HFFc6 (cell line): ENCODE results near the gene GLMP. TPM values are rescaled to one million over a fixed set of nuclear protein-coding genes. Genes with fewer than 3 reads are reported as not detected.
A peak's percentile ranks its signal among the peaks of the same experiment; 100 is the strongest.

Source experiments
- DNase-seq: peaks from one replicate; pipeline ENCODE4 v3.0.0-alpha.2; 2018
- H3K27ac Mint-ChIP-seq: 2 replicates; pipeline ENCODE4 v1.8.0; 2020; ENCODE audit warnings: mild to moderate bottlenecking, mixed read lengths
- H3K27me3 Mint-ChIP-seq: 2 replicates; pipeline ENCODE4 v1.8.0; 2021; ENCODE audit warnings: mild to moderate bottlenecking, moderate library complexity, mixed read lengths; ENCODE audit not compliant: insufficient read depth
- H3K36me3 Mint-ChIP-seq: 2 replicates; pipeline ENCODE4 v1.8.0; 2021; ENCODE audit warnings: low read depth, mixed read lengths
- H3K4me1 Mint-ChIP-seq: 2 replicates; pipeline ENCODE4 v1.8.0; 2020; ENCODE audit warnings: low read depth, mixed read lengths
- H3K4me3 Mint-ChIP-seq: 2 replicates; pipeline ENCODE4 v1.8.0; 2020; ENCODE audit warnings: mild to moderate bottlenecking, moderate library complexity, mixed read lengths
- H3K9me3 Mint-ChIP-seq: 2 replicates; pipeline ENCODE4 v1.8.0; 2020; ENCODE audit warnings: mild to moderate bottlenecking, mixed read lengths
- total RNA-seq, 6 experiments: library from RNA; stranded (reverse); fragmentation: NEBNext Ultra II Directional; extraction: Animal tissue kit (Norgen Biotek cat#: 25700); gene quantifications; 2 replicates in 1 of 6; 3 replicates in 5 of 6; pipeline ENCODE4 v1.2.3, GENCODE V29; 2021
- TF ChIP-seq, protein P1 (sequence below): fragments of 200-600 bp; sonication (generic); IDR thresholded peaks from 2 replicates; pipeline ENCODE4 v1.5.0; 2021; ENCODE audit warnings: antibody characterized with exemption, mild to moderate bottlenecking

Gene GLMP
- total RNA-seq, 6 experiments from 2014 or later = 50.8 to 91.8 (median 87.4) TPM

DNA sequence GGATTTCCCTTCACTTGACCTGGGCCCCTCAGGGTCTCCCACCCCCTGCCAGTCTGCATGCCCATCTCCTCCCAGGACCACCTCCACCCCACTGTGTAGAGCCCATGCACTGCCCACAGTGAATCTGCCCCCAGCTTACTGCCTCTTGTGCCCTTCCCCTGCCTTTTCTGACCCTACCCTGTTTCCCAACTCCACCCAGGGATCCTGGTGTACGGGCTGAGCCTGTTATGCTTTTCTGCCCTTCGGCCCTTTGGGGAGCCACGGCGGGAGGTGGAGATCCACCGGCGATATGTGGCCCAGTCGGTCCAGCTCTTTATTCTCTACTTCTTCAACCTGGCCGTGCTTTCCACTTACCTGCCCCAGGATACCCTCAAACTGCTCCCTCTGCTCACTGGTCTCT, 9.4 kb downstream of the GLMP start:
- peaks cover 8% of the 10 kb centered on the region for H3K27me3 Mint-ChIP-seq
- TF ChIP-seq, protein P1, sequence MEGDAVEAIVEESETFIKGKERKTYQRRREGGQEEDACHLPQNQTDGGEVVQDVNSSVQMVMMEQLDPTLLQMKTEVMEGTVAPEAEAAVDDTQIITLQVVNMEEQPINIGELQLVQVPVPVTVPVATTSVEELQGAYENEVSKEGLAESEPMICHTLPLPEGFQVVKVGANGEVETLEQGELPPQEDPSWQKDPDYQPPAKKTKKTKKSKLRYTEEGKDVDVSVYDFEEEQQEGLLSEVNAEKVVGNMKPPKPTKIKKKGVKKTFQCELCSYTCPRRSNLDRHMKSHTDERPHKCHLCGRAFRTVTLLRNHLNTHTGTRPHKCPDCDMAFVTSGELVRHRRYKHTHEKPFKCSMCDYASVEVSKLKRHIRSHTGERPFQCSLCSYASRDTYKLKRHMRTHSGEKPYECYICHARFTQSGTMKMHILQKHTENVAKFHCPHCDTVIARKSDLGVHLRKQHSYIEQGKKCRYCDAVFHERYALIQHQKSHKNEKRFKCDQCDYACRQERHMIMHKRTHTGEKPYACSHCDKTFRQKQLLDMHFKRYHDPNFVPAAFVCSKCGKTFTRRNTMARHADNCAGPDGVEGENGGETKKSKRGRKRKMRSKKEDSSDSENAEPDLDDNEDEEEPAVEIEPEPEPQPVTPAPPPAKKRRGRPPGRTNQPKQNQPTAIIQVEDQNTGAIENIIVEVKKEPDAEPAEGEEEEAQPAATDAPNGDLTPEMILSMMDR = no peak
- no peaks in the 10 kb centered on the region for H3K9me3 Mint-ChIP-seq
- DNase-seq = no peak
- H3K4me1 Mint-ChIP-seq = peaks cover 32% of the 10 kb centered on the region
- H3K36me3 Mint-ChIP-seq = peaks cover 4% of the 10 kb centered on the region; the same call in 1 of the 2 replicates
- H3K4me3 Mint-ChIP-seq = no peak overlapping the region
- no peak overlapping the region for H3K27ac Mint-ChIP-seq

DNA sequence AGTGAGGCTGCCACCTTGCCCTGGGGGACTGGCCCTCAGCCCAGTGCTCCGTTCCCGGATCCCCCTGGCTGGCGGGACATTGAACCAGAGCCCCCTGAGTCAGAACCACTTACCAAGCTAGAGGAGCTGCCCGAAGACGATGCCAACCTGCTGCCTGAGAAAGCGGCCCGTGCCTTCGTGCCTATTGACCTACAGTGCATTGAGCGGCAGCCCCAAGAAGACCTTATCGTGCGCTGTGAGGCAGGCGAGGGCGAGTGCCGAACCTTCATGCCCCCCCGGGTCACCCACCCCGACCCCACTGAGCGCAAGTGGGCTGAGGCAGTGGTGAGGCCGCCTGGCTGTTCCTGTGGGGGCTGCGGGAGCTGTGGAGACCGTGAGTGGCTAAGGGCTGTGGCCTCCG, 10.0 kb downstream of the GLMP start:
- H3K36me3 Mint-ChIP-seq = peaks cover 4% of the 10 kb centered on the region; the same call in 1 of the 2 replicates
- no peak overlapping the region for H3K27ac Mint-ChIP-seq
- TF ChIP-seq, protein P1 = no peak
- H3K9me3 Mint-ChIP-seq = no peaks in the 10 kb centered on the region
- no peak overlapping the region for H3K4me3 Mint-ChIP-seq
- peaks cover 6% of the 10 kb centered on the region for H3K27me3 Mint-ChIP-seq
- no peak for DNase-seq
- peaks cover 34% of the 10 kb centered on the region for H3K4me1 Mint-ChIP-seq

DNA sequence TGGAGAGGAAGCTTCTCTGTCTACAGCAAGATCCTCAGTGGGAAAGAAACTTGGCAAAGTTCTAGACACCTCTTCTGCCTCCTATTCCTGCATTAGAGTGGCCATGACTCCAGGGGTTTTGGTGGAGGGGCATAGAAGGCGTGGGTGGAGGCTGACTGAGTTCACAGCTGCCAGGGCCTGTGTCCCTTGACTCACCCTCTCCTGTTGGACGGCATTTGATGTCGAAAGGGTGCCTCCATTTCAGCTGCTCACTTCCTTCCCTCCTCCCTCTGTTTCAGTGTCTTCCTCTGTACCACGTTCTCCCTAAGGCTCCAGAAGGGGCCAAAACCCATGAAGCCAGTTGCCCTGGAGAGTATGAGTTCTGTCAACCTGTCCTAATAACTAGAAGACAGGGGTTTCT, 10.7 kb downstream of the GLMP start:
- no peaks in the 10 kb centered on the region for H3K9me3 Mint-ChIP-seq
- H3K4me1 Mint-ChIP-seq = peaks cover 40% of the 10 kb centered on the region
- H3K36me3 Mint-ChIP-seq = peaks cover 2% of the 10 kb centered on the region; the same call in 1 of the 2 replicates
- peaks cover 6% of the 10 kb centered on the region for H3K27me3 Mint-ChIP-seq
- TF ChIP-seq, protein P1 = no peak
- peak overlapping the region; percentile 90; the same call in 1 of the 2 replicates for H3K4me3 Mint-ChIP-seq
- no peak for DNase-seq
- H3K27ac Mint-ChIP-seq = peak overlapping the region; percentile 58; the same call in 1 of the 2 replicates

- peaks cover 40% of the 10 kb centered on the region for H3K4me1 Mint-ChIP-seq
- no peak for DNase-seq
- peak within 1 kb of the TSS; percentile 90 for H3K4me3 Mint-ChIP-seq
- peak within 1 kb of the TSS; percentile 76 for H3K27ac Mint-ChIP-seq
- peaks cover 6% of the 10 kb centered on the region for H3K27me3 Mint-ChIP-seq
- no peaks in the 10 kb centered on the region for H3K36me3 Mint-ChIP-seq
- no peaks in the 10 kb centered on the region for H3K9me3 Mint-ChIP-seq
- TF ChIP-seq, protein P1 = no peak
Observed at GRCh38 chr1:156284112-156284511, 11.4 kb downstream of the GLMP start, which contains the start of gene TMEM79. TSS of gene TMEM79 (plus strand) at chr1:156284325. CDS start at chr1:156285227, 902 bp downstream.

DNA sequence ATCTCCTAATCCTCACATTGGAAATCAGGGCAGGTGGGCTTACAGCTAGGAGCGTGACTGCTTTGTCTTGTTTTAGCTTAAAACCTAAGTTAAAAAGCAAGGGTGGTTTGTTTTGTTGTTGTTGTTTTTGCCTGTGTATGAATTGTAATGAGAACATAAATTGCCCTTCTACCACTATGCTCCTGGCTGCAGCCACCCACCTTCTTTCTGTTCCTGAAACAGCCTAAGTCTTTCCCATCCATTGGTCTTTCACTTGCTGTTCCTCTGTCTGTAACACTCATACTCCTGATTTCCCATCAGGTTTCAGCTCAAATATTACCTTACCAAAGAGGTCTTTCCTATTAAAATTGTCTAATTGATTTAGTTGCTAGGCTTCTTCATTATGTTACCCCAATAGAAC, 12.0 kb downstream of the GLMP start:
- Mint-ChIP-seq H3K9me3 (no peaks in the 10 kb centered on the region), H3K4me1 (peaks cover 40% of the 10 kb centered on the region), H3K27ac (peak overlapping the region; percentile 75), H3K27me3 (peaks cover 6% of the 10 kb centered on the region), H3K4me3 (peak overlapping the region; percentile 90), H3K36me3 (peaks cover 3% of the 10 kb centered on the region)
- TF ChIP-seq, protein P1 = no peak
- no peak for DNase-seq
